NCI-H128 (cell line): Measurements from ENCODE around the gene PRCD.

Experiments
- DNase-seq: peaks from one replicate; lab custom pipeline; 2025; ENCODE audit not compliant: unreplicated experiment; lab: John Stamatoyannopoulos, UW

The PRCD gene

DNA sequence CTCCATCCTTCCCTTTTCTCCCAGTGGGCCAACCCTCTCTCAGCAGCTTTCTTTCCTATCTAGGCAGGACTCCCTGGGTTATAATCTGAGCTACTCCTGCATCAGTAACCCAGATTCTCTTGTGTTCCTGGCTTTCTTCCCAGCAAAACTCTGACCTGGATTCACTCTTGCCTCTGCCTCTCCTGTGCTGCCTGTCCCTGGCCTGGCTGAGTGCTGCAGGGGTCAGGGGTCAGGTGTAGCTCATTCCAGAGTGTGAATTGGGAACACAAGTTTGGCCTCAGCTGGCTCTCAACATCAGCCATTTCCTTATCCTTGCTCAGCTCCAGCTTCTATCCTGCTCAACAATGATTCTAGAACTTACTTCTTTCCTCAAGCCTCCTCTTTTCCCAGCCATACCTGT lies 48.3 kb downstream of the PRCD start:
- no peak for DNase-seq

DNA sequence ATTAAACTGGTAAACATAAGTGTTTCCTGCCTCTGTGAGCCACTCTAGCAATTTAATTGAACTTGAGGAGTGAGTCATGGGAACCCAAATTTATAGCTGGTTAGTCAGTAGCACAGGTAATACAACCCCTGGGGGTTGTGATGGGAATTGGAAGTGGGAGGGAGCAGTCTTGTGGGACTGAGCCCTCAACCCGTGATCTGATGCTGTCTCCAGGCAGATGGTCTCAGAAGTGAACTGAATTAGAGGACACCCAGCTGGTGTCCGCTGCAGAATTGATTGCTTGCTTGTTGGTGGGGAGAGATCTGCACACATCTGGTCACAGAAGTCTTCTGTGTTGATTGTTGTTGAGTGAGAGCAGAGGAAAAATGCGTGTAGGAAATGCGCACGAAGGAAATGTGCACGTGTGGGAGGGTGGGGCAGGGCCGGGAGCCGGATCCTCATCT lies 53.6 kb downstream of the PRCD start:
- DNase-seq, result no peak

DNA sequence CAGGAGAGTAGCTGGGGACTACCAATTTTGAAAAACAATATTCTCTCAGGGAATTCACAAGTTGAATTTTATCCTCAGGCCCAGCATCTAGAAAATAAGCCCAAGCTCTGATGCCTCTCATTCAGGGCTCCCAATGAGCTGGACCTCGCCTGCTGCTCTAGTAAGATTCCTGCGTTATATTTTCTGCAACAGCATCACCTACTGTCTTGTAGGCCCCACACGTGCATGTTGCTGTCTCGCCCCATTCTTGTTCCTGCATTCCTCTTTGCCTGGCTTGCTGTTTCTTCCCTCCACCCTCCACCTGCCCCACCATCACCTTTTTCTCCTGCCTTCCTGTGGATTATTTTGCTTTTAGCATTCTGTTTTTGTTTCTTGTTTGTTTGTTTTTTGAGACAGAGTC lies 54.1 kb downstream of the PRCD start:
- no peak for DNase-seq

DNA sequence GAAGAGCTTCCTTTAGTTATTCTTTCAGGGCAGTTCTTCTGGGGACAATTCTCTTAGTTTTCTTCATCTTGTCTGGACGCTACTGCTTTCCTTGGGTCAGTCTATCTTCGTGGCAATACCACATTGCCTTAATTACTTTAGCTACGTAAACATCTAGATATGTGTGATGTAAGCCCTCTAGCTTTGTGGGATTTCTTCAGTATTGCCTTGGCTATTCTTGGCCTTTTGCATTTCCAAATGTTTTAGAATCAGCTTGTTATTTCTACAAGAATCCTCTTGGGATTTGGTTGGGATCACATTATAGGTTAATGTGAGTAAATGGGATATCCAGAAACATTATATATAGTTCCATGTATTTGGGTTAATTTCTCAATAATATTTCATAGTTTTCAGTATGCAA lies 54.8 kb downstream of the PRCD start:
- DNase-seq, result no peak
